GM12878 (cell line): Measurements from ENCODE around the gene SLC6A17. TPM values are rescaled to one million over a fixed set of nuclear protein-coding genes. Genes with fewer than 3 reads are reported as not detected.

Experiments used
- ATAC-seq: fragments of 200-7000 bp; cut with Tn5 transposase; 3 replicates; pipeline ENCODE4 v1.9.1; 2020; ENCODE audit warnings: mild to moderate bottlenecking, moderate library complexity
- BruUV-seq: library from RNA; stranded (reverse); fragments of 400-500 nt; replicated peaks from 2 replicates; lab custom pipeline; 2021; lab: Mats Ljungman, UMichigan
- CTCF ChIA-PET: fragments of 300-600 bp; sonication (Branson Sonifier 250); formaldehyde crosslinking; extraction: SDS; loops from one replicate; lab custom pipeline; 2021; ENCODE audit warnings: inconsistent platforms; lab: Yijun Ruan, JAX
- POLR2A ChIA-PET: fragments of 350-600 bp; formaldehyde crosslinking; extraction: SDS; loops from one replicate; lab custom pipeline; 2021; ENCODE audit warnings: inconsistent platforms; lab: Charles Lee
- RAD21 ChIA-PET: fragments of 300-600 bp; sonication (Branson Sonifier 250); formaldehyde crosslinking; loops from one replicate; lab custom pipeline; 2023; ENCODE audit warnings: antibody characterized with exemption; ENCODE audit not compliant: unreplicated experiment; lab: Charles Lee
- SMC1A ChIA-PET: fragments of 300-600 bp; sonication (Branson Sonifier 250); formaldehyde crosslinking; loops from one replicate; lab custom pipeline; 2023; ENCODE audit not compliant: unreplicated experiment, uncharacterized antibody; lab: Charles Lee
- DNase-seq: peaks from one replicate; pipeline ENCODE4 v3.0.0-alpha.2; 2011; ENCODE audit warnings: low read depth, low spot score
- FAIRE-seq: peaks from 3 replicates; lab custom pipeline; 2011; peaks lifted over from hg19 to GRCh38; lab: Jason Lieb, UNC
- H2AFZ ChIP-seq: 2 replicates; pipeline ENCODE4 v1.6.0; 2011; ENCODE audit warnings: low read depth, low read length, control low read depth; ENCODE audit not compliant: control insufficient read depth
- H3K27ac ChIP-seq: 2 replicates; pipeline ENCODE4 v1.5.1; 2011; ENCODE audit warnings: control low read depth; ENCODE audit not compliant: control insufficient read depth, insufficient read depth
- H3K27me3 ChIP-seq, 2 experiments: replicated peaks in 1 of 2; 2 replicates each; pipeline versions ENCODE4 v1.6.0 to v1.6.1; 2011; ENCODE audit warnings: low read length in 1 of 2; ENCODE audit not compliant: control insufficient read depth in 2 of 2, insufficient read depth in 2 of 2
- H3K36me3 ChIP-seq, 2 experiments: 2 replicates each; pipeline ENCODE4 v1.5.1; 2011; ENCODE audit warnings: low read length in 1 of 2; ENCODE audit not compliant: control insufficient read depth in 2 of 2, insufficient read depth in 2 of 2
- H3K4me1 ChIP-seq: 2 replicates; pipeline ENCODE4 v1.6.1; 2011; ENCODE audit warnings: mild to moderate bottlenecking, low read length, moderate library complexity, mixed read lengths; ENCODE audit not compliant: control insufficient read depth, insufficient read depth
- H3K4me2 ChIP-seq: 2 replicates; pipeline ENCODE4 v1.6.0; 2011; ENCODE audit warnings: control low read depth; ENCODE audit not compliant: control insufficient read depth, insufficient read depth
- H3K4me3 ChIP-seq: fragments of 200-600 bp; sonication (generic); 2 replicates; pipeline ENCODE4 v1.5.1; 2016
- H3K79me2 ChIP-seq: 2 replicates; pipeline ENCODE4 v1.6.0; 2011; ENCODE audit warnings: low read length; ENCODE audit not compliant: control insufficient read depth, insufficient read depth
- H3K9ac ChIP-seq: 2 replicates; pipeline ENCODE4 v1.8.0; 2011; ENCODE audit warnings: low read length, control low read depth, mixed read lengths; ENCODE audit not compliant: control insufficient read depth, insufficient read depth
- H3K9me3 ChIP-seq: replicated peaks from 3 replicates; pipeline ENCODE4 v1.5.1; 2011; ENCODE audit warnings: mild to moderate bottlenecking, low read length; ENCODE audit not compliant: control insufficient read depth, insufficient read depth
- H4K20me1 ChIP-seq: 2 replicates; pipeline ENCODE4 v1.6.0; 2011; ENCODE audit not compliant: control insufficient read depth, insufficient read depth
- BMI1 ChIP-seq: fragments of 450-650 bp; IDR thresholded peaks from 2 replicates; pipeline ENCODE4 v1.6.1; 2016; ENCODE audit warnings: mild to moderate bottlenecking, moderate library complexity, borderline replicate concordance
- CBX3 ChIP-seq: fragments of 200-600 bp; sonication (generic); IDR thresholded peaks from 2 replicates; pipeline ENCODE4 v1.6.1; 2016; ENCODE audit warnings: low read depth, borderline replicate concordance
- CEBPB ChIP-seq, 2 experiments: fragments of 150-350 bp in 1 of 2; IDR thresholded peaks; 2 replicates each; pipeline ENCODE4 v1.6.1; 2012 to 2014; ENCODE audit warnings: low read depth in 2 of 2, low read length in 2 of 2, borderline replicate concordance in 1 of 2, inconsistent platforms in 1 of 2
- EED ChIP-seq: sonication (generic); IDR thresholded peaks from 2 replicates; pipeline ENCODE4 v1.6.1; 2016; ENCODE audit warnings: antibody characterized with exemption, low read depth
- ETV6 ChIP-seq, 2 experiments: fragments of 450-650 bp in 1 of 2; IDR thresholded peaks in 1 of 2; conservative IDR thresholded peaks in 1 of 2; 2 replicates each; pipeline ENCODE4 v1.6.1; 2014; ENCODE audit warnings: antibody characterized with exemption in 1 of 2, borderline replicate concordance in 1 of 2, low read depth in 1 of 2, mild to moderate bottlenecking in 1 of 2, moderate library complexity in 1 of 2
- POU2F2 ChIP-seq: IDR thresholded peaks from 3 replicates; pipeline ENCODE4 v1.6.1; 2011; ENCODE audit warnings: low read depth, mild to moderate bottlenecking, low read length, borderline replicate concordance
- TCF12 ChIP-seq: IDR thresholded peaks from 2 replicates; pipeline ENCODE4 v1.6.1; 2011; ENCODE audit warnings: low read depth, mild to moderate bottlenecking, low read length
- YY1 ChIP-seq: IDR thresholded peaks from 2 replicates; pipeline ENCODE4 v1.6.1; 2011; ENCODE audit warnings: low read depth, mild to moderate bottlenecking, low read length
- ZBTB40 ChIP-seq: fragments of 450-650 bp; IDR thresholded peaks from 2 replicates; pipeline ENCODE4 v1.6.1; 2016; ENCODE audit warnings: mild to moderate bottlenecking, moderate library complexity, borderline replicate concordance
- ZSCAN29 ChIP-seq: fragments of 450-650 bp; IDR thresholded peaks from 2 replicates; pipeline ENCODE4 v1.6.1; 2017; ENCODE audit warnings: mild to moderate bottlenecking, moderate library complexity
- WGBS: methylation state at CpG from one replicate; pipeline ENCODE4 v1.1.6; 2016; ENCODE audit warnings: low lambda C conversion rate; ENCODE audit not compliant: insufficient replicate concordance, insufficient coverage; ENCODE audit errors: missing lambda C conversion rate; 5-methylcytosine and 5-hydroxymethylcytosine counted together
- in situ Hi-C: fragments of 300-500 bp; cut with MboI; formaldehyde crosslinking; loops from 9 replicates; pipeline ENCODE4 v1.14.3; 2018; ENCODE audit warnings: mixed read lengths
- intact Hi-C: fragments of 100-400 bp; cut with micrococcal nuclease; formaldehyde crosslinking; loops from one replicate; pipeline ENCODE4 v1.14.2; 2022; ENCODE audit not compliant: unreplicated experiment
- polyA plus RNA-seq, 11 experiments: library from polyadenylated mRNA; depleted of rRNA in 4 of 11; unstranded in 6 of 11; stranded (reverse) in 5 of 11; fragments of >200 nt; fragmentation: Nextera tagmentation in 4 of 11; fragmentation: Illumina TruSeq in 1 of 11; extraction: Ambion mirVana in 4 of 11; extraction: Trizol in 1 of 11; gene quantifications; 1 replicate in 1 of 11; 2 replicates in 10 of 11; pipeline versions ENCODE4 v1.2.1 to v1.2.3, GENCODE V29; 2011 to 2016; ENCODE audit warnings: inconsistent platforms in 2 of 11, missing spikeins in 2 of 11, low read depth in 1 of 11
- total RNA-seq, 4 experiments: library from RNA; depleted of rRNA in 3 of 4; stranded (reverse); fragments of >200 nt in 3 of 4; fragmentation: Illumina TruSeq in 1 of 4; extraction: Trizol in 1 of 4; gene quantifications; 2 replicates each; pipeline versions ENCODE4 v1.2.1 to v1.2.3, GENCODE V29; 2013 to 2021
- TF ChIP-seq, protein P1 (sequence below): fragments of 450-650 bp; formaldehyde crosslinking; IDR thresholded peaks from 2 replicates; pipeline ENCODE4 v1.4.0; 2020; ENCODE audit warnings: mild to moderate bottlenecking, moderate library complexity
- TF ChIP-seq, protein P2 (sequence below): fragments of 450-650 bp; IDR thresholded peaks from 2 replicates; pipeline ENCODE4 v1.6.1; 2017; ENCODE audit warnings: mild to moderate bottlenecking

The SLC6A17 gene
- total and polyA plus RNA-seq, 10 of the 15 experiments (the other 5 are each of a cell fraction or from before 2014, with no cell fraction given): not detected

GRCh38 chr1:110235181-110235833, 85.0 kb downstream of the SLC6A17 start:
- ChIA-PET RAD21 (interaction anchor here (1.4 to 3.3 kb wide), 2 partner anchors 21 to 28 kb away, joined by 3 to 18 read pairs; no protein-coding TSS in a partner anchor), POLR2A (no interaction called here), CTCF (interaction anchor here (1.3 to 2.0 kb wide), 2 partner anchors 28 to 261 kb away, joined by 3 to 7 read pairs; no protein-coding TSS in a partner anchor), SMC1A (interaction anchor here (1.0 kb wide), 1 partner anchor 9 kb away, joined by 4 read pairs; no protein-coding TSS in a partner anchor)
- Histone ChIP-seq H4K20me1 (no peaks in the 10 kb centered on the region; the same call in 1 of the 2 replicates), H3K79me2 (no peaks in the 10 kb centered on the region), H3K9me3 (no peaks in the 10 kb centered on the region), H3K36me3 (no peaks in the 10 kb centered on the region), H3K27me3 (no peaks in the 10 kb centered on the region), H3K4me3 (no peak overlapping the region), H3K4me1 (peaks cover 26% of the 10 kb centered on the region), H3K27ac (no peak overlapping the region), H2AFZ (peak overlapping the region; percentile 28), H3K9ac (no peak overlapping the region), H3K4me2 (no peak overlapping the region)
- FAIRE-seq (no peak), ATAC-seq (no peak), DNase-seq (no peak)
- intact Hi-C loops: no loop called here
- WGBS: 58% methylated on average over 13 of the region's 13 CpGs
- in situ Hi-C loops: no loop called here
- BruUV-seq: no TSS peak
- TF ChIP-seq, protein P1, sequence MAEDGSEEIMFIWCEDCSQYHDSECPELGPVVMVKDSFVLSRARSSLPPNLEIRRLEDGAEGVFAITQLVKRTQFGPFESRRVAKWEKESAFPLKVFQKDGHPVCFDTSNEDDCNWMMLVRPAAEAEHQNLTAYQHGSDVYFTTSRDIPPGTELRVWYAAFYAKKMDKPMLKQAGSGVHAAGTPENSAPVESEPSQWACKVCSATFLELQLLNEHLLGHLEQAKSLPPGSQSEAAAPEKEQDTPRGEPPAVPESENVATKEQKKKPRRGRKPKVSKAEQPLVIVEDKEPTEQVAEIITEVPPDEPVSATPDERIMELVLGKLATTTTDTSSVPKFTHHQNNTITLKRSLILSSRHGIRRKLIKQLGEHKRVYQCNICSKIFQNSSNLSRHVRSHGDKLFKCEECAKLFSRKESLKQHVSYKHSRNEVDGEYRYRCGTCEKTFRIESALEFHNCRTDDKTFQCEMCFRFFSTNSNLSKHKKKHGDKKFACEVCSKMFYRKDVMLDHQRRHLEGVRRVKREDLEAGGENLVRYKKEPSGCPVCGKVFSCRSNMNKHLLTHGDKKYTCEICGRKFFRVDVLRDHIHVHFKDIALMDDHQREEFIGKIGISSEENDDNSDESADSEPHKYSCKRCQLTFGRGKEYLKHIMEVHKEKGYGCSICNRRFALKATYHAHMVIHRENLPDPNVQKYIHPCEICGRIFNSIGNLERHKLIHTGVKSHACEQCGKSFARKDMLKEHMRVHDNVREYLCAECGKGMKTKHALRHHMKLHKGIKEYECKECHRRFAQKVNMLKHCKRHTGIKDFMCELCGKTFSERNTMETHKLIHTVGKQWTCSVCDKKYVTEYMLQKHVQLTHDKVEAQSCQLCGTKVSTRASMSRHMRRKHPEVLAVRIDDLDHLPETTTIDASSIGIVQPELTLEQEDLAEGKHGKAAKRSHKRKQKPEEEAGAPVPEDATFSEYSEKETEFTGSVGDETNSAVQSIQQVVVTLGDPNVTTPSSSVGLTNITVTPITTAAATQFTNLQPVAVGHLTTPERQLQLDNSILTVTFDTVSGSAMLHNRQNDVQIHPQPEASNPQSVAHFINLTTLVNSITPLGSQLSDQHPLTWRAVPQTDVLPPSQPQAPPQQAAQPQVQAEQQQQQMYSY (CRISPR knock-in tag): no peak
- TF ChIP-seq ETV6 (conservative IDR thresholded peaks at IDR 0.05 in 1 of 2, IDR thresholded peaks at IDR 0.05 in 1 of 2; ENCODE audit: borderline replicate concordance in 1 of 2, low read depth in 1 of 2) (no peak), POU2F2 (no peak), BMI1 (no peak), ZBTB40 (no peak), YY1 (no peak), CEBPB (IDR thresholded peaks at IDR 0.05; ENCODE audit: borderline replicate concordance in 1 of 2, low read depth in 2 of 2, low read length in 2 of 2) (no peak), CBX3 (no peak), TCF12 (no peak), EED (no peak), ZSCAN29 (no peak)
- TF ChIP-seq, protein P2, sequence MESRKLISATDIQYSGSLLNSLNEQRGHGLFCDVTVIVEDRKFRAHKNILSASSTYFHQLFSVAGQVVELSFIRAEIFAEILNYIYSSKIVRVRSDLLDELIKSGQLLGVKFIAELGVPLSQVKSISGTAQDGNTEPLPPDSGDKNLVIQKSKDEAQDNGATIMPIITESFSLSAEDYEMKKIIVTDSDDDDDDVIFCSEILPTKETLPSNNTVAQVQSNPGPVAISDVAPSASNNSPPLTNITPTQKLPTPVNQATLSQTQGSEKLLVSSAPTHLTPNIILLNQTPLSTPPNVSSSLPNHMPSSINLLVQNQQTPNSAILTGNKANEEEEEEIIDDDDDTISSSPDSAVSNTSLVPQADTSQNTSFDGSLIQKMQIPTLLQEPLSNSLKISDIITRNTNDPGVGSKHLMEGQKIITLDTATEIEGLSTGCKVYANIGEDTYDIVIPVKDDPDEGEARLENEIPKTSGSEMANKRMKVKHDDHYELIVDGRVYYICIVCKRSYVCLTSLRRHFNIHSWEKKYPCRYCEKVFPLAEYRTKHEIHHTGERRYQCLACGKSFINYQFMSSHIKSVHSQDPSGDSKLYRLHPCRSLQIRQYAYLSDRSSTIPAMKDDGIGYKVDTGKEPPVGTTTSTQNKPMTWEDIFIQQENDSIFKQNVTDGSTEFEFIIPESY: no peak
